ENCODE results near the gene AP4E1.
"Not testable (repeated sequence)": the region's sequence is repeated elsewhere in the genome, so short reads cannot be mapped to it uniquely, and the experiment has no call there.

AP4E1 gene

DNA sequence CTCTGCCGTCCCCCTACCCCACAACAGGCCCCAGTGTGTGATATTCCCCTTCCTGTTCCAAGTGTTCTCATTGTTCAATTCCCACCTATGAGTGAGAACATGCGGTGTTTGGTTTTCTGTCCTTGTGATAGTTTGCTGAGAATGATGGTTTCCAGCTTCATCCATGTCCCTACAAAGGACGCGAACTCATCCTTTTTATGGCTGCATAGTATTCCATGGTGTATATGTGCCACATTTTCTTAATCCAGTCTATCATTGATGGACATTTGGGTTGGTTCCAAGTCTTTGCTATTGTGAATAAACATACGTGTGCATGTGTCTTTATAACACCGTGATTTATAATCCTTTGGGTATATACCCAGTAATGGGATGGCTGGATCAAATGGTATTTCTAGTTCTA lies 46.4 kb downstream of the AP4E1 start:
- not testable (repeated sequence) for FAIRE-seq

DNA sequence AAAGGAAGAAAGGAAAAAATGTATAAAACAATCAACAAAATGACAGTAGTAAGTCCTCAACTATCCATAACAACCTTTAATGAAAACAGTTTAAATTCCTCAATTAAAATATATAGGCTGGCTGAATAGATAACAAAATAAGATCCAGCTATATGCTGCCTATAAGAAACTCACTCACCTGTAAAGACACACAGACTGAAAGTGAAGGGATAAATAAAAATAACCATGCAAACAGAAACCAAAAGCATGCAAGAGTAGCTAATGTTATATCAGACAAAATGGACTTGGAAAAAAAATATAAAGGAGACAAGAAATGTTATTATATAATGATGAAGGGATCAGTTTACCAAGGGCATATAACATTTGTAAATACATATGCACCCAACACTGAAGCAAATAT lies 51.2 kb downstream of the AP4E1 start:
- no peak for FAIRE-seq

DNA sequence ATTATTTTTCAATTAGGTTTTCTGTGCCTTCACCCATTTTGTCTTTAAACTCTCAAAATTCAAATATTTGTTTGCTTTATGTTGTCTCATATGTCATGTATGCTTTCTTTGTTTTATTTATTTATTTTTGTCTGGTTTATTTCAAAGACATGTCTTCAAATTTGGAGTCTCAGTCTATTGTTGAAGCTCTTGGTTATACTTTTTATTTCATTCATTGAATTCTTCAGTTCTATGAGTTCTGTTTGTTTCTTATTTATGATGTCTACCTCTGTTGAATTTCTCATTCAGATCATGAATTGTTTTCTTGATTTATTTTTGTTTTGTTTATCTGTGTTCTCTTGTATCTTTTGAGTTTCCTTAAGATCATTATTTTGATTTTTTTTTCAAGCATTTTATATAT lies 55.6 kb downstream of the AP4E1 start:
- FAIRE-seq: no peak

DNA sequence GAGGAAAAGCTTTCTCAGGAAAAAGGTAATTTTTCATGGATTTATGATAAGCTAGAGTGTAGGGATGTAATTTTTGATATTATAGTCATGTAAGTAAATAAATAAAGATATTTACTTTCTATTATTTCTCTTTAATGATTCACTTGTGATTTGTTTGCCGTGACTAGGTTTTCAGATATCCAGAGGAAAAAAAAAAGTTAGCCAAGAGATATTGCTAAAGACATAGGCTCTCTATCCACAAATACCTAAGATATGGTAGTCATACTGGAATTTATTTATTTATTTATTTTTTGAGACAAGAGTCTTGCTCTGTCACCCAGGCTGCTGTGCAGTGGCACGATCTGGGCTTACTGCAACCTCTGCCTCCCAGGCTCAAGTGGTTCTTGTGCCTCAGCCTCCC lies 59.9 kb downstream of the AP4E1 start:
- no peak for FAIRE-seq

DNA sequence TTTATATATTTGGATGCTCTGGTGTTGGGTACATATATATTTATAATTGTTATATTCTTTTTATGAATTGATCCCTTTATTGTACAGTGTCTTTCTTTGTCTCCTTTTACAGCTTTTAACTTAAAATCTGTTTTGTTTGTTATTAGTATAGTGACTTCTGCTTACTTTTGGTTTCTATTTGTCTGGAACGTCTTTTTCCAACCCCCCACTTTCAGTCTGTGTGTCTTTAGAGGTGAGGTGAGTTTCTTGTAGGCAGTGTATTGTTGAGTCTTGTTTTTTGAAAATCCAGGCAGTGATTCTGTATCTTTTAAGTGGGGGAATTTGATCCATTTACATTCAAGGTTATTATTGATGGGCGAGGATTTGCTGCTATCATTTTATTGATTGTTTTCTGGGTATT lies 62.0 kb downstream of the AP4E1 start:
- no peak for FAIRE-seq

DNA sequence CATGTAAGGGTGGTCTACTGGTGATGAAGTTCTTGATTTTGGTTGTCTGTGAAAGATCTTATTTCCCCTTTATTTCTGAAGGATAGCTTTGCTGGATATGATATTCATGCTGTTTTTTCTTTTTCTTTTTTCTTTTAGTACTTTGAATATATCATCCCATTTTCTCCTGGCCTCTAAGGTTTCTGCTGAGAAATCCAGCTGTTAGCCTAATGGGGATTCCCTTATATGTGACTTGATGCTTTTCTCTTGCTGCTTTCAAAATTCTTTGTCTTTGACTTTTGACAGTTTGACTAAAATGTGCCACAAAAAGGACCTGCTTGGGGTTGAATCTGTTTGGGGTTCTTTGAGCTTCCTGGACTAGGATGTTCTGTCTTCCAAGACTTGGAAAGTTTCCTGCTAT lies 62.6 kb downstream of the AP4E1 start:
- no peak for FAIRE-seq

DNA sequence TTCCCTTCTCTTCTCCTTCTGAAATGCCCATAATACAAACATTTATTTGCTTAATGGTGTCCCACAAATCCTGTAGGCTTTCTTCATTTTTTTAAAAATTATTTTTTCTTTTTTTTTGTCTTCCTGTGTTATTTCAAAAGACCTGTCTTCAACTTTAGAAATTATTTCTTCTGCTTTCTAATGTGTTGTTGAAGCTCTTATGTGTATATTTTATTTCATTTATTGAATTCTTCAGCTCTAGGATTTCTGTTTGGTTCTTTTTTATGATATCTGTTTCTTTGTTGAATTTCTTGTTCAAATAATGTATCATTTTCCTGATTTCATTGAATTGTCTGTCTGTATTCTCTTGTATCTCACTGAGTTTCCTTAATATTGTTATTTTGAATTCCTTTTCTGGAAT lies 63.1 kb downstream of the AP4E1 start:
- no peak for FAIRE-seq

DNA sequence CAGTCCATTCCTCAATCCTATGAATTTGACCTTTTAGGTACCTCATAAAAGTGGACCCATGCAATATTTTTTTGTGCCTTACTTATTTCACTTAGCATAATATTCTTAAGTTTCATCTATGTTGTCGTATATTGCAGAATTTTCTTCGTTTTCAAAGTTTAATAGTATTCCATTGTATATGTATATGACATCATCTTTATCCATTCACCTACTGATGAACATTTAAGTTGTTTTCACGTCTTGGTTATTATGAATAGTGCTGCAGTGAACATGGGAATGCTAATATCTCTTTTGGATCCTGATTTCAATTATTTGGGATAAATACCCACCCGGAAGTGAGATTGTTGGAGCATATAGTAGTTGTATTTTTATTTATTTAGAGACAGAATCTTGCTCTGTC lies 65.1 kb downstream of the AP4E1 start:
- no peak for FAIRE-seq

DNA sequence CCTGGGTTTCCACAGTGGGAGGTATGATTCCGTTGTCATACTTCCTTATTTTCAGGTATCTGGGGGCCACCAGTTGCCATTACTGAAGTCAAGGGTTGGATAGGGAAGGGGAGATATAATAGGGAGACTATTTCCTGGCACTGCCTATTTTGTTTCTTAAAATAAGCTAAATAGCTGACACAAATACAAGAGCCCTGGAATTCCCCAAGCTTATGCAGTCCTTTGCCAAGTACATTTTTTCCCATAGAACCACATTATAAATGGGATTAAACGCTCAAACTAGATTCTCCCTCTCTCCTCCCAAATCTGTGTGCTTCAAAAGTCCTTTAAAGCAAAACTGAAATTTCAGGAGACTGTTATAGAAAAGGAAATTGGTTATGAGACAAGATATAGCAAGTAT lies 68.7 kb downstream of the AP4E1 start:
- no peak for FAIRE-seq

DNA sequence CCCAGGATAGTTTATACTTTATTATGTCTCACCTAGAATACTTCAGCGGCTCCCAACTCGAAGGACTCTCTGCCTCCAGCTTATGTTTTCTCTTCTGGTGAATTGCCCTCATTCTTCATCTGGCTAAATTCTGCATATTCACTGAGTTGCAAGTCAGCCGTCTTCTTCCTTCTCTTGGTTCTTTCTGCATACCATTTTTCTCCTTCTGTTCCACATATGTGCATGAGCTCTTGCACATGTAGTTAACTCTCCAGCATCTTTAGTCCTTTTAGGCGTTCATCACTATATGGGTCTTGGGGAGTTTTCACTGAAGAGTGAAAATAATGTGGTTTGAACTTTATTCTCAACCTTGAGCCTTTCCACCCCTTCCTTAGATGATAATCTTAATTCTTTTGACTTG lies 70.1 kb downstream of the AP4E1 start:
- no peak for FAIRE-seq

DNA sequence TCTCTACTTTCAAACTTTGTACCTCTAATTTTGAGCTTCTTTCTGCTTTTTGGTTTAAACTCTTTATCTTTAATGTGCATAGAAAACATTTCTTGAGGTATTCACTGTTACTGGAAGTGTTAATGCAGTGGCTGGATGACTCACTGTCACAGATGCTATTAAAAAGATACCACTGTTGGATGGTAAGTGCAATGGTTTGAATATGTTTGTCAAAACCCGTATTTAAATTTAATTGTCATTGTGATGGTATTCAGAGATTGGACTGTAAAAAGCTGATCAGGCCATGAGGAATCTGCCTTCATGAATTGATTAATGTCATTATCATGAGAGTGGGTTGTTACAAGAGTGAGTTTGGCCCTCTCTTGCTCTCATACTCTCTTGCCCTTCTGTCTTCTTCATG lies 70.6 kb downstream of the AP4E1 start:
- no peak for FAIRE-seq

DNA sequence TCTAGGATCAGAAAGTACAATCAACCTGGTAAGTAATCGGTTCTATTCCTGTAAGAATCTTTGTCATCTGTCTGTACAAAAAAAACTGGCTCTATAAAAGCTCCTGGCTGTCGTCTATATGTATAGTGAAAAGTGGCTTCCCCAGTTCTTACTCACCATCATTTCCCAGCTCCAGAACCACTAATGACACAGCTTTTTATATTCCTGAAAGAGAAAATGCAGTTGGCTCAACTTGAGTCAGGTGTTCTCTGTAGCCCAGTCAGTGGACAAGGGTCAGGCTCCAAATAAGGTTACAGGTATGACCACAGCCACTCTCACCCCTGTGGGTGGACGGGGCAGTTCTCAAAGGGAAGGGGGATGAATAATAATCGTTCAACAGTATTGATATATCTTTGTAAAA lies 85.1 kb downstream of the AP4E1 start:
- no peak for FAIRE-seq

DNA sequence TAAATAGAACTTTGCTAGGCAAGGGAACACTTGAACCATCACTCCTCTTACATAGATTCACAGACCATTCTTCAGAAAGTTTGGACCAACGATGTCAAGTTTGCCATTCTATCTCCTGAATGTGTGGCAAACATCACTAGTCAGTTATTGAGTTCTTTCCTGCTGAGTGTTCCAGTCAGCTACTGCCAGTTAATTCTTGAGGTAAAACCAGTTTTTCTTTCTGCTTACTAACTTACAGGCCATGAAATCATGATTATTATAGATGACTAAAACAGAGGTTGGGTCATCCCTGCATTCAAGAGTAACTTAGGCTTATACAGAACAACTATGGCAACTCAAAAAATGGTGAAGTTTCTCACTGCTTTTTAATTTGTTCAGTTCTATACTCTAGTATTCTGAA lies 88.2 kb downstream of the AP4E1 start:
- no peak for FAIRE-seq

DNA sequence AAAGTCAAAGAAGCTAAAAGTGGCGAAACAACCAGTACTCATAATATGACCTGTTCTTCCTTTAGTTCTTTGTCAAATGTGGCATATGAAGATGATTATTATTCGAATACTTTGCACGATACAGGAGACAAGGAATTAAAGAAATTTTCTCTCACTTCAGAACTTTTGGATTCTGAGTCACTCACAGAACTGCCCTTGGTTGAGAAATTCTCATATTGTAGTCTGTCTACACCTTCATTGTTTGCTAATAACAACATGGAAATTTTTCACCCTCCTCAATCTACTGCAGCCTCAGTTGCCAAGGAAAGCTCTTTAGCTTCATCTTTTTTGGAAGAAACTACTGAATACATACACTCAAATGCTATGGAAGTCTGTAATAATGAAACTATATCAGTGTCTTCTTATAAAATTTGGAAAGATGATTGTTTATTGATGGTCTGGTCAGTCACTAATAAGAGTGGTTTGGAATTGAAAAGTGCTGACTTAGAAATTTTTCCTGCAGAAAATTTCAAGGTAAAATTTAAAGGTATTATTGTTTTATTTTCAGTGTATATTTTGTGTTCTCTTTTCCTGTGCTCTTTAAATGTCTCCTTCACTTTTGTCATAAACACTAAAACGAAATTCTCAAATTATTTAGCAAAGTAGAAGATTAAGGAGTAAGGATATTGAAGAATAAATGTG lies 89.0 kb downstream of the AP4E1 start:
- no peak for FAIRE-seq

DNA sequence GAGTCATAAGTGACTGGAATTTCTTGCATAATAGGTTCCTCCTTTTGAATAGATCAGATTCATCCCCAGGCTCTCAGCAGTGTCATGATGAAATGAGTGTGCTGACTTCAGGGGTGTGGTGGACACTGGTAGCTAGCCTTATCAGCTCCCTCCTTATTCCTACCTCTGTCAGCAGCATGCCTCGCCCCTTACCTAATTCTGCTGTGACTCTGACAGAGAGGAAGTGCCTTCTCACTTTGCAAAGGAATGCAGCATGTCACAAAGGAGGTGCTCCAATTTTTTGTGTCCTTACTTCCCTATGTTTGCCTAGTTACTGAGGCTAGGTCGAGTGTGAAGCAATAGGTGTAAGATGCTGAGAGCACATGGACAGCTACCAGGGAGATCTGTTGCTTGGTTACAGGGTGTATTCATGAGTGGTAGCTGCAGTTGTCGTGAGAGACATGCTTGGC lies 95.6 kb downstream of the AP4E1 start:
- FAIRE-seq: no peak

DNA sequence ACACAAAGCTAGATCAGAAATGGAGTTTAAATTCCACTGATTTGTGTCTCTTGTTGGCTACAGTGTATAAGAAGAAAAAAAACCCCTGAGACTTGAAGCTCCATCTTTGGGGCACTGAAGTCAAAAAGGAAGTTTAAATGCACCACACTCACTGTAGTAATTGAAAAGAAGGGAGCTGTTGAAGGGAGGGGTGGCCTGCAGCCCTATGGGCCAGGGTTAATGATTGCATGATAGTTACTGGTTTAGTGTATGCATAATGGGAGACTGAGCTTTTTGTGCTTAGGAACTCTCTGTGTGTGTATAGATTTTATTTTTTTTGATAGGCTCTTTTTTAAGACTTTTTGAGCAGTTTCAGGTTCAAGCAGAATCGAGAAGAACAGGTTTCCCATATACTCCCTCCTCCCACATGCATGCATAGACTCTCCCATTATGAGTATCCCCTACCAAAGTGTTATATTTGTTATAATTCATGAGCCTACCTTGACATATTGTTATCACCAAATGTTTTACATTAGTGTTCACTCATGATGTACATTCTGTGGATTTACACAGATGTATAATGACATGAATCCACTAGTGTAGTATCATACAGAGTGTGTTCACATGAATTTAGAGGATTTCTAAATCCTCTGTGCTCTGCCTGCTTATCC lies 98.0 kb downstream of the AP4E1 start:
- FAIRE-seq: no peak

DNA sequence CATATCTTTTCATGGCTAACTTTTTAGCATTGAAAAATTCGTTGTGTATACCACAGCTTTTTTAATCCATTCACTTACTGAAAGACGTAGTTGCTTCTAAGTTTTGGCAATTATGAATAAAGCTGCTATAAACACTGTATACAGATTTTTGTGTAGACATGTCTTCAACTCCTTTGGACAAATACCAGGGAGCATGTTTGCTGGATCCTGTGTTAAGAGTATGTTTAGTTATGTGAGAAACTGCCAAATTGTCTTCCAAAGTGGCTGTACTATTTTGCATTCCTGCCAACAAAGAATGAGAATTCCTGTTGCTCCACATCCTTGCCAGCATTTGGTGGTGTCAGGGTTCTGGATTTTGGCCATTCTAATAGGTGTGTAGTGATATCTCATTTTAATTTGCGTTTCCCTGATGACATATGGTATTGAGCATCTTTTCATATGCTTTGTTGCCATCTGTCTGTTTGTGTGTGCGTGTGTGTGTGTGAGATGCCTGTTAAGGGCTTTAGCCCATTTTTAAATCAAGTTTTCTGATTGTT lies 98.7 kb downstream of the AP4E1 start:
- FAIRE-seq: no peak

DNA sequence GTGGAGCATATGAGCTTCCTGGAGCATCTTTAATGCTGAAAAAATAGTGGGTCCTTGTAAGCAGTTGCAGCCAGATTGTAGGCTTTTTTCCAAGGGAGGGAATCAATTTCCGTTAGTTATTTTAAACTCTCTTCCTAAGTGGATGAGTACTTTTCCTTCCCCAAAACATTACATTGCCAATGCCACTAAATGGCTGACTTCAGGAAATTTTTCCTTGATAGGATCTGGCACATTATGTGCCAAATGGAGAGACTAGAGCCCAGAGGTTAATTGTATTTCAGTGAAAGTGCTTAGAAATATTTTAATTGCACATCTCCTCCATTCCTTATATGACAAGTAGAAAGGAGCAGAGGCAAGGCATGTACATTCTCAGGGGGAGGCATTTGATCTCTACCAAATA lies 102.7 kb downstream of the AP4E1 start:
- no peak for FAIRE-seq

DNA sequence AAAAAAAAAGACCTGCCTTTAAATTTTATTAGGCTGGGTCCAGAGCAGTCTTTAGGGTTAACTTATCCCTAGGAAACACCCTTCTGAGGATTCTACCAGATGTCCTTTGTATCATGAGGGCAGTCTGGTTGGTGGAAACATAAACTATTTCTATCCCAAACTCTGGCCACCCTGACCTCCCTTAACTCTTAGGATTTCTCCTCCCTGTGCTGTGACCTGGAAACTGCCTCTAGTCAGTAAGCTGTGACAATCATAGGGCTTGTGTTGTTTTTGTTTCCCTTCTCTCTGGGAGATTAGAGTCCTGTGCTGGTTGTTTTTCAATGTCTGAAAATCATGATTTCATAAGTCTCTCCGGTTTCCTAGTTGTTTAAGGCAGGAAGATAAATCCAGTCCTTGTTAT lies 108.1 kb downstream of the AP4E1 start:
- no peak for FAIRE-seq

DNA sequence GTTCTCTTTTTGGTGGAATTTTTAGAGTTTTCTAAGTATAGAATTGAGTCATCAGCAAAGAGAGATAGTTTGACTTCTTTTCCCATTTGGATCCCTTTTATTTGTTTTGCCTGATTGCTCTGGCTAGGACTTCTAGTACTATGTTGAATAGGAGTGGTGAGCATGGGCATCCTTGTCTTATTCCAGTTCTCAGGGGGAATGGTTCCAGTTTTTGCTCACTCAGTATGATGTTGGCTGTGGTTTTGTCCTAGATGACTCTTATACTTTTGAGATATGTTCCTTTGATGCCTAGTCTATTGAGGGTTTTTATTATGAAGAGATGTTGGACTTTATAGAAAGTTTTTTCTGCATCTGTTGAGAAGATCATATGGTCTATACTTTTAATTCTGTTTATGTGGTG lies 113.7 kb downstream of the AP4E1 start:
- FAIRE-seq: no peak

DNA sequence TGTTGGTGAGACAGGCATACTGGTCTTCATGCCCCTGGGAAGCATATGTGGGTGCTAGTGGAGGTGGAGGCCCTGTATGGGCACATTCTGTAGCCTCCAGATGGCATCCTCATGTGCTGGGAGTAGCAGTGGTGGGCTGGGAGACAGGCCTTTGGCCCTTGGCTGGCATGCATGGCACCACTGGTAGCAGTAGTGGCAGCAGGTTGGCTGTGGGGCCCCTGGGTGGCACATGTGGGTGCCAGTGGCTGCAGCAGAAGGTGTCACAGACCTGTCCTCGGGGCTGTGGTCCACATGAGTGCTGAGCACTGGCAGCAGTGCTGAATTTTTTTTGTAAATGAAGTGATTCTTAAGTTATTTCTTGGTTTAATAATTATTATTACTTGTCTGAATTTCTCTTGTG lies 115.0 kb downstream of the AP4E1 start:
- FAIRE-seq: no peak

DNA sequence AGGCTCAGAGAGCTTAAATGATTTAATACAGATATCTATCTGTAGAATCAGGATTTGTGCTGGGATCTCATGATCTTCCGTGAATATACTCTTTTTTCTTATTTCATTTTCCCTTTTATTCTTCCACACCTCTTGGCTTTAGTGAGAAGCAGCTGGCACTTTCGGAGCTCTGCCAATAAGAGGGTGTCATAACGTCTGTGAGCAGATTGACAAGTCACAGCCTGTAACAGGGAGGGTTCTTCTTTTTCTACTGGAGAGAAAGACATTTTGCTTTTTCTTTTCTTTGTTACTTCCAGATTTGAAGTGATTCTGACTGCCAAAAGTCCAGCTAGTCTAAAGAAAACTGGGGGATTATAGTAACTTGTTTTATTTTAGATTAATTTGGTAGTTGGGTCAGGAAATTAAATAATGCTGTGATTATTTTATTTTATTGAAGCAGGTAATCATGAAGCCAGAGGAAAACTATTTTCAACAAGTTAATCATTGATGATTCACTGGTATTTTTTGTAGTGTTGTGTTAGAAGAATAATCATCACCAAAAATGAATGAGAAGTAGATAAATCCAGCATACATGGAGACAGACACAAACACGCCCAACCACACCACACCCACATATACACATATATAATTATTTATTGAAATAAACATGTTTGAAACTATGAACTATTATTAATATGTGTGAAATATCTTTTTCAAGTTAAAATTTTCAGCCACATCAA lies 116.4 kb downstream of the AP4E1 start:
- FAIRE-seq: peak; percentile 27

DNA sequence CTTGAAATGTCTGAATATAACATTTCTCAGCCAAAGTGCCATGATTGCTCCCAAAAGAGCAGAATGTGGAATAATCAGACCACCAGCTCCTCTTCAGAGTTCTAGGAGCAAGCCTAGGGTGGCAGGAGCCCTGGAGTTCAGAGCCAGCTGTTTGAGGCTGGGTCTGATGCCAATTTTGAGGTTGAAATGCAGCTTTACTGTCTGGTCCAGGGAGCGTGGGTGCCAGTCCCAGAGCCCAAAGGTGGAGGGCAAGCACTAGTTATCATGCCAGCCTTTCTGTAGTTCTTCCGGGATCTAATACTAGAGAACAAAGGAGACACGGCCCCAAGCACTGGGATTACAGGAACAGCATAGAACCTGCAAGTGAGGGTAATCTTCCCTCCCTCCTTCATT lies 117.0 kb downstream of the AP4E1 start:
- no peak for FAIRE-seq

DNA sequence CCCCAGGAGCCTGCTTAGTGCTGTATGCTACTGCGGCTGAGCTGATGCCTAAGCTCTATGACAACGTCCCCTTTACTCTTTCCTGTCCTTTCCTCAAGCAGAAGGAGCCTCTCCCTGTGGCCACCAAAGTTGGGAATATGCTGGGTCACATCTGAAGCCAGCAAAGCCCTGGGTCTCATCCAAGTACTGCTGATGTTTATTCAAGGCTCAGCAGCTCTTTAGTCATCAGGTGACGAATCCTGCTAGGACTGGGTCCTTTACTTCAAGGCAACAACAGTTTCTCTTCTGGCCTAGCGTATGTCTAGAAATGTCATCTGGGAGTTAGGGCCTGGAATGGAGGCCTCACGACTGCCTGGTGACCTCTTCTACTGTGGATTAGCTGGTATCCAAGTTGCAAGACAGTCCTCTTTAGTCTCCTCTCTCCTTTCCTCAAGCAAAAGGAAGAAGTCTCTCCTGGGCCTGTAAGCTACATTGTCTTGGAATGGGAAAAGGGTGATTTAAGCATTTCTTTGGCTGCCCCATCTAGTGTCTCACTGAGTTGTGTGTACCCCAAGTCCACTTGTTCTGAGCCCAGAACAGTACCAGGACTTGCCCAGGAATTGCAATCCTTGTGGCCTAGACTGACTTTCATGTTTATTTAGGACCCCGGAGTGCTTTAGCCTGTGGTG lies 122.3 kb downstream of the AP4E1 start:
- FAIRE-seq: no peak

All from islet of Langerhans (tissue), 1 donor.